Lower lobe of right lung (tissue), 2 donors: Measurements from ENCODE around the gene STARD9. TPM values are rescaled to one million over a fixed set of nuclear protein-coding genes. Genes with fewer than 3 reads are reported as not detected.
A peak's percentile ranks its signal among the peaks of the same experiment; 100 is the strongest.

Source experiments
- ATAC-seq, 2 donors: fragments of 200-7000 bp; cut with Tn5 transposase; one replicate each; pipeline ENCODE4 v1.9.1; 2020 to 2022; ENCODE audit warnings: mild to moderate bottlenecking in 2 of 2, moderate library complexity in 2 of 2
- DNase-seq: peaks from one replicate; pipeline ENCODE4 v3.0.0-alpha.2; 2020
- H3K27ac ChIP-seq: fragments of 200-600 bp; one replicate; pipeline ENCODE4 v1.8.0; 2022
- H3K27me3 ChIP-seq: fragments of 200-600 bp; one replicate; pipeline ENCODE4 v1.8.0; 2022; ENCODE audit warnings: low read depth
- H3K36me3 ChIP-seq: fragments of 200-600 bp; one replicate; pipeline ENCODE4 v1.8.0; 2022; ENCODE audit warnings: mild to moderate bottlenecking
- H3K4me1 ChIP-seq: fragments of 200-600 bp; one replicate; pipeline ENCODE4 v1.8.0; 2022
- H3K4me3 ChIP-seq: fragments of 200-600 bp; one replicate; pipeline ENCODE4 v1.8.0; 2022; ENCODE audit warnings: mild to moderate bottlenecking
- H3K9me3 ChIP-seq: fragments of 200-600 bp; one replicate; pipeline ENCODE4 v1.8.0; 2022
- intact Hi-C: fragments of 100-400 bp; cut with DNase I; formaldehyde crosslinking; loops from one replicate; pipeline ENCODE4 v1.11.0; 2022
- total RNA-seq: library from RNA; stranded (reverse); fragmentation: NEBNext Ultra II Directional; extraction: Animal tissue kit (Norgen Biotek cat#: 25700); gene quantifications from one replicate; pipeline ENCODE4 v1.2.1, GENCODE V29; 2021
- TF ChIP-seq, protein P1 (sequence below): fragments of 200-600 bp; IDR thresholded peaks from one replicate; pipeline ENCODE4 v1.8.0; 2022; ENCODE audit warnings: antibody characterized with exemption, mild to moderate bottlenecking
- donor health status: DM: no; HTN: yes; CAD: no; lungs with severe emphysema.

The STARD9 gene
- total RNA-seq, 1 donor from 2014 or later: 21.9 TPM

DNA sequence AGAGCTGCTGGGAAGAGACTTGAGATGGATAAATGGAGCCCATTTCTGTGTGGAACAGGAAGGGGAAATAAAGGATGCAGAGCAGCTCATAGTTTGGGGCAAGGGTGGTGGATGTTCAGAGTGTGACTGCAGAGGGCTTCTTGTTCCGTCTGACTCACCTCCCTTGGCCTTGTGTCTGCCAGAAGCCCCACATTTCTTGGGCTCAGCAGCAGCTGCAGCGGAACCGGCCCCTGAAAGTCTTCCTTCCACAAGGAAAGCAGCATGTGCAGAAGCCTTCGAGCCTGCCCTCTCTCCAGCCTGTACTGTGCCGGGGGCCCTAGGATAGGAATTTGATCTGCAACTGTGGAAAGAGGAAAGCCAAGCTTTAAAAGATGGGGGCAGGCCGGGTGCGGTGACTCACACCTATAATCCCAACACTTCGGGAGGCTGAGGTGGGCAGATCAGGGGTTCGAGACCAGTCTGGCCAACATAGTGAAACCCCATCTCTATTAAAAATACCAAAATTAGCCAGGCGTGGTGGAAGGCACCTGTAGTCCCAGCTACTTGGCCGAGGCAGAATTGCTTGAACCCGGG, 150.0 kb downstream of the STARD9 start:
- H3K9me3 ChIP-seq: no peaks in the 10 kb centered on the region
- intact Hi-C loops: no loop called here
- peaks cover 4% of the 10 kb centered on the region for H3K4me1 ChIP-seq
- H3K4me3 ChIP-seq: no peak overlapping the region
- DNase-seq (no peak), ATAC-seq (no peak)
- no peaks in the 10 kb centered on the region for H3K27me3 ChIP-seq
- H3K36me3 ChIP-seq: peaks cover 94% of the 10 kb centered on the region
- H3K27ac ChIP-seq: no peak overlapping the region
- TF ChIP-seq, protein P1, sequence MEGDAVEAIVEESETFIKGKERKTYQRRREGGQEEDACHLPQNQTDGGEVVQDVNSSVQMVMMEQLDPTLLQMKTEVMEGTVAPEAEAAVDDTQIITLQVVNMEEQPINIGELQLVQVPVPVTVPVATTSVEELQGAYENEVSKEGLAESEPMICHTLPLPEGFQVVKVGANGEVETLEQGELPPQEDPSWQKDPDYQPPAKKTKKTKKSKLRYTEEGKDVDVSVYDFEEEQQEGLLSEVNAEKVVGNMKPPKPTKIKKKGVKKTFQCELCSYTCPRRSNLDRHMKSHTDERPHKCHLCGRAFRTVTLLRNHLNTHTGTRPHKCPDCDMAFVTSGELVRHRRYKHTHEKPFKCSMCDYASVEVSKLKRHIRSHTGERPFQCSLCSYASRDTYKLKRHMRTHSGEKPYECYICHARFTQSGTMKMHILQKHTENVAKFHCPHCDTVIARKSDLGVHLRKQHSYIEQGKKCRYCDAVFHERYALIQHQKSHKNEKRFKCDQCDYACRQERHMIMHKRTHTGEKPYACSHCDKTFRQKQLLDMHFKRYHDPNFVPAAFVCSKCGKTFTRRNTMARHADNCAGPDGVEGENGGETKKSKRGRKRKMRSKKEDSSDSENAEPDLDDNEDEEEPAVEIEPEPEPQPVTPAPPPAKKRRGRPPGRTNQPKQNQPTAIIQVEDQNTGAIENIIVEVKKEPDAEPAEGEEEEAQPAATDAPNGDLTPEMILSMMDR: no peak

DNA sequence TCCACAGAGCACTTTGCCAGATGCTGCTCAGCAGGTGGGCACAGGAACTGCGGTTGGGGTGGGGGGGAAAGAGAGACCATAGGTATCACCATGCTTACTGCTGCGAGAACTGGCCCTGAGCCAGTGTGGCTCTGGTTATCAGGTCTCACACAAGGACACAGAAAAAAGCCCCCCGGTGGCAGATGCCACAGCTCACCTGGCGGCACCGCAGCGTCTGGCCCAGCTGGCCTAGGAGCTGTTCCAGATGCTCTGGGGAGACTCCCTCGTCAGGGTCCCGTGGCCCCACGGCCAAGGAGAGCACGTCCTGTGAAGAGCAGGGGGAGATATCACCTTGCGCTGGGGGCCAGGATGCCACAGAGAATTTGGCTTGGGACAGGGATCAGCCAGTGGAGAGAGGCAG, 150.7 kb downstream of the STARD9 start:
- H3K4me3 ChIP-seq: no peak overlapping the region
- DNase-seq (no peak), ATAC-seq (no peak)
- H3K27me3 ChIP-seq: no peaks in the 10 kb centered on the region
- H3K9me3 ChIP-seq: no peaks in the 10 kb centered on the region
- TF ChIP-seq, protein P1: no peak
- H3K36me3 ChIP-seq: peaks cover 94% of the 10 kb centered on the region
- H3K4me1 ChIP-seq: peaks cover 4% of the 10 kb centered on the region
- no peak overlapping the region for H3K27ac ChIP-seq
- intact Hi-C loops: no loop called here

DNA sequence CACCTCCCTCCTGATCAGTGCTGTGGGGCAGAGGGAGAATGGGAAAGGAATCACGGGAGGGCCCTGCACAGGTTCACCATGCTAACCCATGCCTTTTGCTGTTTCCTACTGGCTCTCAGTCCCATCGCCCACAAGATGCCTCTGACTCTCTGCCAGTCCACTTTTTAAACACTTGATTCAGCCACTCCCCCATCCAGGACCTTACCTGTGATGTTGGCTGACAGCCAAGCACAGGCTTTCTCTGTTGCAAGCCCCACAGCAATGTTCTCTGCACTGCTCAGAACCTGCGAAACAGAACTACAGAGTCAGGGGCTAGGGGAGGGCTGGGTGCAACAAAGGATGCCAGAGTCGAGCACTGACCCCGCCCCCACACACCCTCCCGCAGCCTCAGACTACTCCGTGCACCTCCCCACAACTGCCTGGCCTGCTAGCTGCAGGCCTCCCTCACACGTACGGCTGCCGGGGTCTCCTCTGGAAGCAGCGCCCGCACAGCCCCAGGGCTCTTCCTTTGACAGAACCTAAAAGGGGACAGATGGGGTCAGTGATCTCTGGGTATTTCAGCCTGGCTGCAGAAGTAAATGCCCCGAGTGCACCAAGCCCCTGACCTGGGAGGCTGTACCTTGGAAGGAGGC, 152.5 kb downstream of the STARD9 start:
- TF ChIP-seq, protein P1: no peak
- ATAC-seq (peak; percentile 72 to 83), DNase-seq (peak; percentile 80)
- H3K9me3 ChIP-seq: no peaks in the 10 kb centered on the region
- H3K4me1 ChIP-seq: peaks cover 4% of the 10 kb centered on the region
- H3K36me3 ChIP-seq: peaks cover 99% of the 10 kb centered on the region
- intact Hi-C loops: no loop called here
- H3K27me3 ChIP-seq: no peaks in the 10 kb centered on the region
- no peak overlapping the region for H3K4me3 ChIP-seq
- no peak overlapping the region for H3K27ac ChIP-seq

DNA sequence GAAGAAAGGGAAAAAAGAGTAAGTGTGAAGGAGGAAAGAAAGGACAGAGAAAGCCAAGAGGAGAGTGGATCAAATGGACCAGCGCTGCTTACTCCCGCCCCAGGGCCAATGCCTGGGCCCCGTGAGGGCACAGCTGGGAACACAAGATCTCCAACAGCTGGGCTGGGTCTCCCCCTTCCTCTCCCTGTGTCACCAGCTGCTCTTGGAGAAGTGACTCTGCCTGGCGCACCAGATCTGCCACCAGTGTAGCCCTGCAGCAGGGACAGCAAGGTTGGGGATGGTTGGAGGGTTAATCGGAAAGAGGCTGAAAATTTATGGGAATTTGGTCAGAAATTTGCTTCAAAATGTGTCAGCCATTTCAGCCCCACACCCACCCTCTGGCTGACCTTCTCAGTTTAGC, 153.2 kb downstream of the STARD9 start:
- peaks cover 99% of the 10 kb centered on the region for H3K36me3 ChIP-seq

DNA sequence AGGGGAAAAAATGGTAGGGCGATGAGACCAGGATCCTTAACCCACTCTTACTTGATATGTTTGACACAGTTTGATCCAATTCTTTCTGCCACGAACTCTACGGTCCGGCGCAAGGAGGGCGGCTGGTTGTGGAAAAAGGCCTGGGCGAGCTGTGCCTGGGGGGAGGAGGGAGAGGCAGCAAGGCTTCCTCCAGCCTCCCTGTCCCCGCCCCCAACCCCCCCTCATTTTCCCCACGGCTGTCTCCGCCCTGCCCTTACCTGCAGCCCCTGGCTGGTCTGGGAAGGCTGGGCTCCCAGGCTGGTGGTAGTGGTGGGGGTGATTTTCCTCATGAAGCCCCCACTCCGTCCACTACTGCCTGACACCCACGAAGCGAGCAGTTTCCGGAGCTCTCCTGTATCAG, 153.6 kb downstream of the STARD9 start:
- no peak for DNase-seq
- no peaks in the 10 kb centered on the region for H3K27me3 ChIP-seq
- TF ChIP-seq, protein P1: no peak
- intact Hi-C loops: no loop called here
- H3K9me3 ChIP-seq: no peaks in the 10 kb centered on the region
- ATAC-seq: no peak
- H3K36me3 ChIP-seq: peaks cover 99% of the 10 kb centered on the region
- H3K4me3 ChIP-seq: no peak overlapping the region
- peaks cover 4% of the 10 kb centered on the region for H3K4me1 ChIP-seq
- no peak overlapping the region for H3K27ac ChIP-seq

More for the DNA sequence above, 153.2 kb downstream of the STARD9 start:
- Histone ChIP-seq H3K27ac (no peak overlapping the region), H3K4me3 (no peak overlapping the region), H3K27me3 (no peaks in the 10 kb centered on the region), H3K9me3 (no peaks in the 10 kb centered on the region), H3K4me1 (peaks cover 4% of the 10 kb centered on the region)
- intact Hi-C loops: no loop called here
- TF ChIP-seq, protein P1: no peak
- ATAC-seq: no peak
- no peak for DNase-seq
